ENCODE measurements around the gene MOB3B.
A peak's percentile ranks its signal among the peaks of the same experiment; 100 is the strongest.

Gene MOB3B

GRCh38 chr9:27351438-27351837, 178.2 kb downstream of the MOB3B start:
- ChIA-PET CTCF (no interaction called here), POLR2A (ENCODE audit: low non-redundant PET) (no interaction called here)
- no peak for TF ChIP-seq CTCF (conservative IDR thresholded peaks at IDR 0.05; ENCODE audit: low read depth)
- H3K27ac ChIP-seq: no peak overlapping the region
- no peak for DNase-seq (ENCODE audit: low spot score)

- no peak for TF ChIP-seq CTCF (conservative IDR thresholded peaks at IDR 0.05; ENCODE audit: low read depth)
- no peak for DNase-seq (ENCODE audit: low spot score)
- POLR2A ChIA-PET (ENCODE audit: low non-redundant PET): no interaction called here
- peak overlapping the region; percentile 24 for H3K27ac ChIP-seq
- CTCF ChIA-PET: no interaction called here
Observed at GRCh38 chr9:27350382-27350976, 179.1 kb downstream of the MOB3B start.

- DNase-seq (ENCODE audit: low spot score): no peak
- no peak for TF ChIP-seq CTCF (conservative IDR thresholded peaks at IDR 0.05; ENCODE audit: low read depth)
- POLR2A ChIA-PET (ENCODE audit: low non-redundant PET): no interaction called here
- CTCF ChIA-PET: interaction anchor here (1.2 kb wide), 1 partner anchor 17 kb away, joined by 4 read pairs; no protein-coding TSS in a partner anchor
- H3K27ac ChIP-seq: no peak overlapping the region
Observed at GRCh38 chr9:27349698-27350080, 179.9 kb downstream of the MOB3B start.

GRCh38 chr9:27348785-27349697, 180.6 kb downstream of the MOB3B start:
- no peak for TF ChIP-seq CTCF (conservative IDR thresholded peaks at IDR 0.05; ENCODE audit: low read depth)
- CTCF ChIA-PET: interaction anchor here (1.2 kb wide), 1 partner anchor 16 kb away, joined by 4 read pairs; no protein-coding TSS in a partner anchor
- DNase-seq (ENCODE audit: low spot score): no peak
- H3K27ac ChIP-seq: no peak overlapping the region
- POLR2A ChIA-PET (ENCODE audit: low non-redundant PET): no interaction called here

GRCh38 chr9:27347889-27348288, 181.7 kb downstream of the MOB3B start:
- H3K27ac ChIP-seq: no peak overlapping the region
- no peak for TF ChIP-seq CTCF (conservative IDR thresholded peaks at IDR 0.05; ENCODE audit: low read depth)
- ChIA-PET POLR2A (ENCODE audit: low non-redundant PET) (no interaction called here), CTCF (no interaction called here)
- no peak for DNase-seq (ENCODE audit: low spot score)

GRCh38 chr9:27344776-27345175, 184.8 kb downstream of the MOB3B start:
- CTCF ChIA-PET: no interaction called here
- H3K27ac ChIP-seq: no peak overlapping the region
- TF ChIP-seq CTCF (conservative IDR thresholded peaks at IDR 0.05; ENCODE audit: low read depth): no peak
- no peak for DNase-seq (ENCODE audit: low spot score)
- POLR2A ChIA-PET (ENCODE audit: low non-redundant PET): no interaction called here

Data from RWPE1 (cell line).